MCF 10A (cell line): ENCODE data around the gene FAIM2. TPM values are rescaled to one million over a fixed set of nuclear protein-coding genes. Genes with fewer than 3 reads are reported as not detected.

Experiments
- Bru-seq: library from RNA; stranded (reverse); fragments of 400-500 nt; gene quantifications from one replicate; lab custom pipeline; 2021; lab: Mats Ljungman, UMichigan
- BruChase-seq, 2 experiments: library from RNA; stranded (reverse); fragments of 400-500 nt; gene quantifications; one replicate each; lab custom pipeline; 2021; lab: Mats Ljungman, UMichigan
- BruUV-seq: library from RNA; stranded (reverse); fragments of 400-500 nt; replicated peaks from 2 replicates; lab custom pipeline; 2021; lab: Mats Ljungman, UMichigan
- CTCF ChIA-PET: fragments of 300-600 bp; sonication (Branson Sonifier 250); formaldehyde crosslinking; extraction: SDS; loops from one replicate; lab custom pipeline; 2021; ENCODE audit warnings: antibody characterized with exemption, inconsistent platforms; lab: Yijun Ruan, JAX
- POLR2A ChIA-PET: fragments of 300-600, 350-650 bp; sonication (Branson Sonifier 250); formaldehyde crosslinking; extraction: SDS; loops from one replicate; lab custom pipeline; 2020; ENCODE audit warnings: antibody characterized with exemption, inconsistent platforms; lab: Yijun Ruan, JAX
- DNase-seq: peaks from one replicate; pipeline ENCODE4 v3.0.0-alpha.2; 2018; ENCODE audit not compliant: unreplicated experiment
- H3K27ac Mint-ChIP-seq: one replicate; pipeline ENCODE4 v1.8.0; 2022; ENCODE audit warnings: mild to moderate bottlenecking, low read depth, mixed read lengths; ENCODE audit not compliant: unreplicated experiment
- H3K27me3 Mint-ChIP-seq: one replicate; pipeline ENCODE4 v1.8.0; 2022; ENCODE audit warnings: mixed read lengths; ENCODE audit not compliant: insufficient read depth, unreplicated experiment
- H3K36me3 Mint-ChIP-seq: one replicate; pipeline ENCODE4 v1.8.0; 2022; ENCODE audit warnings: mild to moderate bottlenecking, moderate library complexity, mixed read lengths; ENCODE audit not compliant: insufficient read depth, unreplicated experiment
- H3K4me1 Mint-ChIP-seq: one replicate; pipeline ENCODE4 v1.8.0; 2022; ENCODE audit warnings: mixed read lengths; ENCODE audit not compliant: insufficient read depth, unreplicated experiment
- H3K4me3 Mint-ChIP-seq: one replicate; pipeline ENCODE4 v1.8.0; 2022; ENCODE audit warnings: mild to moderate bottlenecking, moderate library complexity, mixed read lengths; ENCODE audit not compliant: unreplicated experiment
- H3K9me3 Mint-ChIP-seq: one replicate; pipeline ENCODE4 v1.8.0; 2022; ENCODE audit warnings: mixed read lengths; ENCODE audit not compliant: unreplicated experiment
- intact Hi-C: fragments of 100-400 bp; cut with micrococcal nuclease; formaldehyde crosslinking; loops from 2 replicates; pipeline ENCODE4 v1.14.1; 2022
- long read RNA-seq: library from polyadenylated mRNA; stranded (forward); transcript quantifications from one replicate; pipeline ENCODE4 v2.0.0, GENCODE V29; 2022
- total RNA-seq: library from RNA; stranded (reverse); gene quantifications from 2 replicates; pipeline ENCODE4 v1.2.3, GENCODE V29; 2022
- TF ChIP-seq, protein P1 (sequence below): fragments of 200-600 bp; IDR thresholded peaks from one replicate; pipeline ENCODE4 v1.8.0; 2022; ENCODE audit warnings: antibody characterized with exemption, mild to moderate bottlenecking; ENCODE audit not compliant: unreplicated experiment

Gene FAIM2
- not detected in 2 replicates for total RNA-seq
- Bru-seq, nascent RNA = not detected
- BruChase-seq, experiment 1, labeled RNA remaining after a 6-hour chase = not detected
- BruChase-seq, experiment 2, labeled RNA remaining after a 2-hour chase = not detected
- long read RNA-seq = 0 reads

DNA sequence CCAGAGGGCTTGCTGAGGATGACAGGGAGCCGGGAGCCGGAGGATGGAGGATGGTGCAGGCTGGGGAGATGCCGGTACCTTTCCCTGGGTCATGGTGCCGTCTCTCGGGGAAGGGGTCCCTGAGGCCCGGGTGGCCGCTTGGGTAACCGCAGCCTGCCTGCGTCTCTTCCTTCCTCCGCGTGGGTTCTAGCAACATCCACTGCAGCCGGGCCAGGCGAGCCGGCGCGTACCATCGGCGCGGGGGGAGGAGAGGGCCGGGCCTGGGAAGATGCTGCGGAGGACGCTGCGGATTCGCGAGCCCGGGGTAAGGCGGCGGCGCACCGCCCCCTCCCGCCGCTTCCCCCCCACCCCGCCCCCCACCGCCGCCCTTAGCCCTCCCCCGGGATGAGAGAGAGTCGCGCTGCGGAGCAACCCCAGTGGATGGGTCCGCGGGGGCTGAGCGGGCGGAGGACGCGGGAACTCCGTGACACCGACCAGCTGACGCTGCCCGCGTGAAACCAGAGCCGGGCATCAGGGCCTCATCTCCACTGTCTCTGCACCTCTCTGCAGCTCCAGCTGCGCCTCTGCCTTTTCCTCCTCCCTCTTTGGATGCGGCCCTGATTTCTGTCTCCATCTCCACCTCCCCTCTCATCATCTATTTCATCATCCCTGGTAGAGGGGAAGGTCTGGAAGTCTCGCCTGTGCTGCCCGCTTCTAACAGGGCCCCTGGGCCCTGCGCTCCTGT lies at the start of gene FAIM2:
Gene FAIM2, minus strand, starts transcription at position 201 of the 724 bp plus-strand sequence. Its CDS starts 108 bp downstream, at position 93.
- POLR2A ChIA-PET = no interaction called here
- Mint-ChIP-seq H3K4me3 (no peak within 1 kb of the TSS), H3K4me1 (no peaks in the 10 kb centered on the region), H3K9me3 (no peaks in the 10 kb centered on the region), H3K27me3 (peaks cover 41% of the 10 kb centered on the region), H3K36me3 (no peaks in the 10 kb centered on the region), H3K27ac (no peak within 1 kb of the TSS)
- TF ChIP-seq, protein P1, sequence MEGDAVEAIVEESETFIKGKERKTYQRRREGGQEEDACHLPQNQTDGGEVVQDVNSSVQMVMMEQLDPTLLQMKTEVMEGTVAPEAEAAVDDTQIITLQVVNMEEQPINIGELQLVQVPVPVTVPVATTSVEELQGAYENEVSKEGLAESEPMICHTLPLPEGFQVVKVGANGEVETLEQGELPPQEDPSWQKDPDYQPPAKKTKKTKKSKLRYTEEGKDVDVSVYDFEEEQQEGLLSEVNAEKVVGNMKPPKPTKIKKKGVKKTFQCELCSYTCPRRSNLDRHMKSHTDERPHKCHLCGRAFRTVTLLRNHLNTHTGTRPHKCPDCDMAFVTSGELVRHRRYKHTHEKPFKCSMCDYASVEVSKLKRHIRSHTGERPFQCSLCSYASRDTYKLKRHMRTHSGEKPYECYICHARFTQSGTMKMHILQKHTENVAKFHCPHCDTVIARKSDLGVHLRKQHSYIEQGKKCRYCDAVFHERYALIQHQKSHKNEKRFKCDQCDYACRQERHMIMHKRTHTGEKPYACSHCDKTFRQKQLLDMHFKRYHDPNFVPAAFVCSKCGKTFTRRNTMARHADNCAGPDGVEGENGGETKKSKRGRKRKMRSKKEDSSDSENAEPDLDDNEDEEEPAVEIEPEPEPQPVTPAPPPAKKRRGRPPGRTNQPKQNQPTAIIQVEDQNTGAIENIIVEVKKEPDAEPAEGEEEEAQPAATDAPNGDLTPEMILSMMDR = no peak
- CTCF ChIA-PET = interaction anchor here (1.0 to 1.2 kb wide), 2 partner anchors 40 to 42 kb away, joined by 3 read pairs; no protein-coding TSS in a partner anchor
- BruUV-seq = no TSS peak
- DNase-seq = no peak
- intact Hi-C loops = no loop called here

DNA sequence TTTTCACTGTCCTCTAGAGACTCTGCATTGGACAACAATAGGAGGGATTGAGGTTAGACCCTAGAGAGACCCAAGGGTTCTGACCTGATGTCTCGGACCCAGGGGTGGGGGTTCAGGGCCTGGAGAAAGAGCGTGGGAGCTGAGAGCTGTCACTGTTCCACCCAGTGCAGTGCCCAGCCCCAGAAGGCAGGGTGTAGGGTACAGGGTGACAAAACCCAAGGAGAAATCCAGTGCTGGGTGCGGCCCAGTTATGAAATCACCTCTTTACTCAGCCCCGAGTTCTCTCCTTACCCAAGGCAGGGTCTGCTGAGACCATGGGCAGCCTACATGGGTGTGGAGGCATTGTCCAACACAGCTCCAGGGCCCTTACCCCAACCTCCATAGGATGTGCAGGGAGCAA lies 49.5 kb upstream of the FAIM2 start:
- intact Hi-C loops = no loop called here
- CTCF ChIA-PET = interaction anchor here (1.6 to 1.9 kb wide), 2 partner anchors 8 to 14 kb away, joined by 4 to 7 read pairs; no protein-coding TSS in a partner anchor
- POLR2A ChIA-PET = no interaction called here
- BruUV-seq = no TSS peak
- H3K27me3 Mint-ChIP-seq = no peaks in the 10 kb centered on the region
- peaks cover 7% of the 10 kb centered on the region for H3K4me1 Mint-ChIP-seq
- no peak for DNase-seq
- H3K36me3 Mint-ChIP-seq = no peaks in the 10 kb centered on the region
- TF ChIP-seq, protein P1 = no peak
- H3K27ac Mint-ChIP-seq = no peak overlapping the region
- H3K9me3 Mint-ChIP-seq = no peaks in the 10 kb centered on the region
- no peak overlapping the region for H3K4me3 Mint-ChIP-seq

DNA sequence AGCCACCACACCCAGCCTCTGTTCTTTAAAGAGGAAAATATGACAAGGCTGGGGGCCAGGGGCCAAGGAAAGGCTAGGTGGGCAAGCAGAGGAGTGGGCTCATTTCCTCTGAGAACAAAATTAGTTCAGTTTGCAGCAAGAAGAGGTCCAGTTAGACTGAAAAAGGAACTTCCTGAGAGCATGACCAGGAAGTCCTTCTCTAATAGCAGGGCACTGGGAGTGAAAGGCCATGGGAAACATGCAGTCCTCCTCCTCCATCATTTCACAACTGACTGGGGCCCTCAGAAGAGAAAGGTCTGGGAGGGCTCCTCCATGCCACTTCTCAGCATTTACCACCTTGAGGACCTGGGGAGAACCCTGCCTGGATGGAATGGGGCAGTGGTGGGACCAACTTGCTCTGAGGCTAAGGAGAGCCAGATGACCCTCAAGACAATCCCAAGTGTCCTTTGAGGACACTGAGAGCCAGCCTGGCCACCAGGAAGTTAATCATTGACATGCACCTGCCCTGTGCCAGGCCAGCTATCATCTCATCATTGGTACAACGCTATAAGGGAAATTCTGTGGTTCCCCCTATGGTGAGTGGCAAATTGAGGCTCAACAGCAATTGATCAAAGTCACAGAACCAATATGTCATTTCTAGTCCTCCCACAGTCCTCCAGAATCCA lies 48.8 kb upstream of the FAIM2 start:
- CTCF ChIA-PET = interaction anchor here (1.6 kb wide), 1 partner anchor 8 kb away, joined by 4 read pairs; no protein-coding TSS in a partner anchor
- H3K27me3 Mint-ChIP-seq = no peaks in the 10 kb centered on the region
- peaks cover 7% of the 10 kb centered on the region for H3K4me1 Mint-ChIP-seq

More for the DNA sequence above, 48.8 kb upstream of the FAIM2 start:
- intact Hi-C loops = no loop called here
- POLR2A ChIA-PET = no interaction called here
- Mint-ChIP-seq H3K4me3 (no peak overlapping the region), H3K9me3 (no peaks in the 10 kb centered on the region), H3K36me3 (no peaks in the 10 kb centered on the region), H3K27ac (no peak overlapping the region)
- DNase-seq = no peak
- no TSS peak for BruUV-seq
- TF ChIP-seq, protein P1 = no peak
